Lower lobe of right lung (tissue), 2 donors: ENCODE results near the gene IMMT. TPM values are rescaled to one million over a fixed set of nuclear protein-coding genes. Genes with fewer than 3 reads are reported as not detected.

Experiments used
- ATAC-seq, 2 donors: fragments of 200-7000 bp; cut with Tn5 transposase; one replicate each; pipeline ENCODE4 v1.9.1; 2020 to 2022; ENCODE audit warnings: mild to moderate bottlenecking in 2 of 2, moderate library complexity in 2 of 2
- DNase-seq: peaks from one replicate; pipeline ENCODE4 v3.0.0-alpha.2; 2020
- H3K27ac ChIP-seq: fragments of 200-600 bp; one replicate; pipeline ENCODE4 v1.8.0; 2022
- H3K27me3 ChIP-seq: fragments of 200-600 bp; one replicate; pipeline ENCODE4 v1.8.0; 2022; ENCODE audit warnings: low read depth
- H3K36me3 ChIP-seq: fragments of 200-600 bp; one replicate; pipeline ENCODE4 v1.8.0; 2022; ENCODE audit warnings: mild to moderate bottlenecking
- H3K4me1 ChIP-seq: fragments of 200-600 bp; one replicate; pipeline ENCODE4 v1.8.0; 2022
- H3K4me3 ChIP-seq: fragments of 200-600 bp; one replicate; pipeline ENCODE4 v1.8.0; 2022; ENCODE audit warnings: mild to moderate bottlenecking
- H3K9me3 ChIP-seq: fragments of 200-600 bp; one replicate; pipeline ENCODE4 v1.8.0; 2022
- intact Hi-C: fragments of 100-400 bp; cut with DNase I; formaldehyde crosslinking; loops from one replicate; pipeline ENCODE4 v1.11.0; 2022
- total RNA-seq: library from RNA; stranded (reverse); fragmentation: NEBNext Ultra II Directional; extraction: Animal tissue kit (Norgen Biotek cat#: 25700); gene quantifications from one replicate; pipeline ENCODE4 v1.2.1, GENCODE V29; 2021
- TF ChIP-seq, protein P1 (sequence below): fragments of 200-600 bp; IDR thresholded peaks from one replicate; pipeline ENCODE4 v1.8.0; 2022; ENCODE audit warnings: antibody characterized with exemption, mild to moderate bottlenecking
- donor health status: DM: no; HTN: yes; CAD: no; lungs with severe emphysema.

Gene IMMT
- total RNA-seq, 1 donor from 2014 or later, result 58.0 TPM

DNA sequence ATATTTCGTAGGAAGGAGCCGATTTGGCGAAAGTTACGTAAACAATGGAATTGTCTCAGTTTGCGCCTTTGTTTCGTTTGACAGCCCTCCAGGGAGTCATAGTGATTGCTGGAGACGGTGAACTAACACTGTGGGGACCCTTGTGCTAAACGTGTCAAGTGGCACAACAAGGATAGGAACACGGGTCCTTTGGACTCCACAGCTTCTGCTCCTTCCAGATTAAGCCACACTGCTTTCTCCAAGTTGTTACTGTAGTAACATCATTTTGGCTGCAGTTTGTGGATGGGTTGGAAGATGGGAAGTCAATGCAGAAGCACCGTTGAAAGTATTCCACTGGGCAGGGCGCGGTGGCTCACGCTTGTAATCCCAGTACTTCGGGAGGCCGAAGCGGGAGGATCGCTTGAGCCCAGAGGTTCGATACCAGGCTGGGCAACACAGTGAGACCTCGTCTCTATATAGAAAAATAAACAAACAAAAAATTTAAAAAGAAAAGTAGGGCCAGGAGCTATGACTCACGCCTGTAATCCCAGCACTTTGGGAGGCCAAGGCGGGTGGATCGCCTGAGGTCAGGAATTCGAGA, 636 bp upstream of the IMMT start:
- peaks cover 44% of the 10 kb centered on the region for H3K4me1 ChIP-seq
- peak overlapping the region; percentile 98 for H3K27ac ChIP-seq
- intact Hi-C loops, result no loop called here
- peaks cover 4% of the 10 kb centered on the region for H3K36me3 ChIP-seq
- no peaks in the 10 kb centered on the region for H3K27me3 ChIP-seq
- ATAC-seq, result no peak
- TF ChIP-seq, protein P1, sequence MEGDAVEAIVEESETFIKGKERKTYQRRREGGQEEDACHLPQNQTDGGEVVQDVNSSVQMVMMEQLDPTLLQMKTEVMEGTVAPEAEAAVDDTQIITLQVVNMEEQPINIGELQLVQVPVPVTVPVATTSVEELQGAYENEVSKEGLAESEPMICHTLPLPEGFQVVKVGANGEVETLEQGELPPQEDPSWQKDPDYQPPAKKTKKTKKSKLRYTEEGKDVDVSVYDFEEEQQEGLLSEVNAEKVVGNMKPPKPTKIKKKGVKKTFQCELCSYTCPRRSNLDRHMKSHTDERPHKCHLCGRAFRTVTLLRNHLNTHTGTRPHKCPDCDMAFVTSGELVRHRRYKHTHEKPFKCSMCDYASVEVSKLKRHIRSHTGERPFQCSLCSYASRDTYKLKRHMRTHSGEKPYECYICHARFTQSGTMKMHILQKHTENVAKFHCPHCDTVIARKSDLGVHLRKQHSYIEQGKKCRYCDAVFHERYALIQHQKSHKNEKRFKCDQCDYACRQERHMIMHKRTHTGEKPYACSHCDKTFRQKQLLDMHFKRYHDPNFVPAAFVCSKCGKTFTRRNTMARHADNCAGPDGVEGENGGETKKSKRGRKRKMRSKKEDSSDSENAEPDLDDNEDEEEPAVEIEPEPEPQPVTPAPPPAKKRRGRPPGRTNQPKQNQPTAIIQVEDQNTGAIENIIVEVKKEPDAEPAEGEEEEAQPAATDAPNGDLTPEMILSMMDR, result no peak
- no peak for DNase-seq
- no peaks in the 10 kb centered on the region for H3K9me3 ChIP-seq
- peak overlapping the region; percentile 93 for H3K4me3 ChIP-seq

- TF ChIP-seq, protein P1, result no peak
- no peak for ATAC-seq
- Histone ChIP-seq H3K9me3 (no peaks in the 10 kb centered on the region), H3K4me1 (peaks cover 44% of the 10 kb centered on the region), H3K27me3 (no peaks in the 10 kb centered on the region), H3K36me3 (peaks cover 11% of the 10 kb centered on the region), H3K4me3 (peak overlapping the region; percentile 93), H3K27ac (peak overlapping the region; percentile 98)
- DNase-seq, result no peak
- intact Hi-C loops, result no loop called here
Measured at GRCh38 chr2:86194751-86195054, 559 bp downstream of the IMMT start.

- H3K27me3 ChIP-seq, result no peaks in the 10 kb centered on the region
- TF ChIP-seq, protein P1, result no peak
- DNase-seq, result no peak
- H3K36me3 ChIP-seq, result peaks cover 11% of the 10 kb centered on the region
- peaks cover 44% of the 10 kb centered on the region for H3K4me1 ChIP-seq
- H3K9me3 ChIP-seq, result no peaks in the 10 kb centered on the region
- ATAC-seq, result no peak
- H3K4me3 ChIP-seq, result peak overlapping the region; percentile 93
- H3K27ac ChIP-seq, result peak overlapping the region; percentile 98
- intact Hi-C loops, result no loop called here
Measured at GRCh38 chr2:86193901-86194567, 1.2 kb downstream of the IMMT start.

DNA sequence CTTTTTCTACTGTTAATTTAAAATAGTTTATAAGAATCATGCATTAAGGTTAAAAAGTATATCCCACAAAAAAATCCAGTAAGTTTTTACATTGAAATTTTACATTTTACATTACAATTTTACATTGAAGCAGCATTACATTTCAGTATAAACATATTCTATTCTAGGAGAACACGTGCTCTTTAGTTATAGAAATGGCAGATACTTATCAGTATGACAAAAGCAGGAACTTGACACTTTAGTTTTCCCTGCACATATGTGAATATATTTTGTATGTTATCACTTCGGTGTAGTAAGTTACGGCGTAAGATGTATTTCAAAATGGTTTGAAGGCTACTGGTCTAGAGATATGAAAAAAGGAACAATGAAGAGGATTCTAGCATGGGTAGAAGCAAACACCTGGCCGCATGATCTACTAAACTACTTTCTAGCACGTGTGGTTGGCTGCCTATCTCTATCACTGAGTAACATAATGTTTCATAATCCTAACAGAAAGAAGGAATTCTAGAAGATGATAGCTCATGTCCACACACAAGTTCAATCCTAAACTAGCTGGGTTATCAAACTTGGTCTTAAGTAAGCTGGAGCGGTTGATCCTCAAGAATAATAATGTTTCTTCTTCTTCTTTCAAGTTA, 5.4 kb downstream of the IMMT start:
- Histone ChIP-seq H3K9me3 (no peaks in the 10 kb centered on the region), H3K4me1 (peaks cover 61% of the 10 kb centered on the region), H3K27me3 (no peaks in the 10 kb centered on the region), H3K4me3 (no peak overlapping the region), H3K27ac (no peak overlapping the region), H3K36me3 (peaks cover 11% of the 10 kb centered on the region)
- DNase-seq, result no peak
- TF ChIP-seq, protein P1, result no peak
- no peak for ATAC-seq
- intact Hi-C loops, result no loop called here

GRCh38 chr2:86186431-86186830, 8.8 kb downstream of the IMMT start:
- intact Hi-C loops, result no loop called here
- H3K27me3 ChIP-seq, result no peaks in the 10 kb centered on the region
- no peak overlapping the region for H3K27ac ChIP-seq
- TF ChIP-seq, protein P1, result no peak
- H3K36me3 ChIP-seq, result peaks cover 7% of the 10 kb centered on the region
- no peak for DNase-seq
- H3K4me1 ChIP-seq, result peaks cover 51% of the 10 kb centered on the region
- H3K9me3 ChIP-seq, result no peaks in the 10 kb centered on the region
- ATAC-seq, result no peak
- H3K4me3 ChIP-seq, result no peak overlapping the region
